HG03139 (cell line): ENCODE measurements around the gene ASCC3.

ENCODE experiments used
- ATAC-seq: cut with Tn5 transposase; IDR thresholded peaks from one replicate; pipeline ENCODE4 v1.9.1; 2021; ENCODE audit not compliant: unreplicated experiment

ASCC3 gene

GRCh38 chr6:100468016-100468622, 413.0 kb downstream of the ASCC3 start:
- no peak for ATAC-seq

DNA sequence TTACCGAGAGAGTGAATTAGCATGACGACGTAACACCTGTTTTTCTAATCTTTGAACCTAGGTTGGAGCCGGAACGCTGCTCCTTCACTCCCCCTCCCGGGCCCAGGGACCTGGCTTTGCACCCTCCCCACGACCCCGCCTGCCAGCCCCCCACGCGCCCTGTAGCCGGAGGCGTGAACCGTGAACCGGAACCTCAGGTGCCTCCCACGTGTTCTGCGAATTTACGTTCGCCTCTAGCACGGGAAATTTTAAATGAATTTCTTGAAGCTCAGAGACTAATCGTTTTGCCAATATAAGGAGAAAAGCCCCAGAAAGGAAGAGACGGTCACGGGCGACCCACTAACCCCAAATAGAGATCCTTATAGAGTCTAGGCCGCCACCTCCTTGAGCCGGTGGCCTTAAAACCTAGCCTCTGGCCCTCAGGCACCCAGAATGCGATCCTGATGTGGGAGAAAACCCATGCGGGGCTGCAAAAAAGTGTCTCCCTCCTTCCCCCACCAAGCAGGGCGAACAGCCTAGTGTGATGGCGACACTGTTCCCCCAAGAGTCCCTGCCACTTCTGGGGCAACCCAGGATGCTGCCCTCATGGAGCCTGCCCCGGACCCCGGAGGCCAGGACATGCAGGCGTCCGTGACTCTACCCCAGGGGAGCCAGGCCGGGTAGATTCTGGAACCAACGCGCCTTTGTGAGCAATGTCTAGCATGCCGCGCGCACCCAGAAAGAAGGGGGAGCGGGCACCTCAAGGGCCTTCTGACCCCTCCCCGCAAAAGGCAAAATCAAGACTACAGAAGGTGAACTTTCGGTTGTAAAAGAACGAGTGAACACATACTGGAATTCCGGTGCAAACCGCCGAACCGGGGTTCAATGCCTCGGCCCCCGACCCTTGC, 413.8 kb downstream of the ASCC3 start:
- no peak for ATAC-seq

DNA sequence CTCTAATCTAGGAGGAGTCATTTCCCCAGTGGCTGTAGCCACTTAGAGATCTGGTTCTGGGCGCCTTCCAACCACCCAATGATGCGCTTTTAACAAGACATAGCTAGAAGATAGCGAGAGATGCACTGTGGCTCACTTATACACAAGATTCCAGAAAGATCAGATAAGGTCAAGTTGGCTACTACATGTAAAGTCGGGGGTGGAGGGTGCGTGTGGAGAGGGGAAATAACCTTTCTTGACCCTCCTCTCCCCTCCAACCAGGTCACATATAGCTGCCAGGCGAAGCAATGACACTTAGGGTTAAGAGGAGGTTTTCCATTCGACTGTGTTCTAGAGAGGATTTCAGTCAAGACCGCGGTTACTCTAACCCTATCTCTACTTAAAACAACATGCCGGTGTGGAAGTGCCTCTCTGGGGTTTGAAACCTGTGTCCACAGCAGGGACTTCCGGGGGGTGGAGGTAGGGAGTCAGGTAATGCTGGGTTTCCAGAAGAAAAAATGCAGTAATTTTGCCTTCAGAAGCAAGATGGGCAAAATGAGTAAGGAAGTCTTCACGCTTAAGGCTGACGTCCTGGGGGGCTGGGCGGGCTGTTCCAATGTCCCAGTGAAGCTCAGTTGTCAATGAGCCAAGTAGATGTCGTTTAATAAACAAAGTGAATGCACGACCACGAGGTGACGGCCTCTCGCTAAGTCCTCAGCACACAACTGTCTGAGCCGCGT, 414.6 kb downstream of the ASCC3 start:
- ATAC-seq, result no peak

DNA sequence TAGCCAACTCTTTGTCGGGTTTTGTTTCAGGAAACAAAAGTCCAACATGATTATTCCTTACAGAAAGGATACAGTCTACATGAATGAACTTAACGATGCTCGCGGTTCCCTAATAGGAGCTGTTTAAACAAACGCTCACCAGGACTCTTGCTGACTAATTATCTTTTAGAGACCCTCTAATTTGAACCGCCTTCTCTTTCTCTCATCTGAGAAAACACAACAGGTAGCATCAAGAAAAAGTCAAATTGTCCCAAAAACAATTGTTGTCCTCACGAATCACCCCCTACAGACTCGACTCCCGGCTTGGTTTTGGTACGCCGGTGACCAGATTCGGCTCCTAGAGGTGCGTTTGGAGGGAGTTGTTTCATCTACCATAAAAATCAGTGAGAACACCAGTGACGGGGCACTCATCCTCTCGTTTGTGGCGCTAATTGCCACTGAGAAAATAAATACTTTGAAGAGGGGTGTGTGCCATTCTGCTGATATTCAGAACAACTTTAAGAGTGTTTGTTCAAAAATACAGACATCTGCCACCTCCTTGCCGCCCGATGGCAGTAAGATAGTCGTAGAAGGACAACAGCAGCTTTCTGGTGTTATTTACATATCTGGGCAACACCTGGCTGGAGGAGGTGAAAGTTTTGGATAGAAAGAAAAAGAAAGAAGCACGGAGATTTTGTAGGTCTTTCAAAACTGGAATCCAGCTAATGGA, 415.3 kb downstream of the ASCC3 start:
- no peak for ATAC-seq

GRCh38 chr6:100464903-100465700, 416.0 kb downstream of the ASCC3 start, which contains the start of gene SIM1:
TSS of gene SIM1 (minus strand) at chr6:100464921. CDS start at chr6:100463468, 1,453 bp downstream.
- peak; percentile 54 for ATAC-seq

GRCh38 chr6:100464162-100464851, 416.8 kb downstream of the ASCC3 start:
- ATAC-seq, result no peak

GRCh38 chr6:100463630-100464161, 417.4 kb downstream of the ASCC3 start:
- no peak for ATAC-seq

DNA sequence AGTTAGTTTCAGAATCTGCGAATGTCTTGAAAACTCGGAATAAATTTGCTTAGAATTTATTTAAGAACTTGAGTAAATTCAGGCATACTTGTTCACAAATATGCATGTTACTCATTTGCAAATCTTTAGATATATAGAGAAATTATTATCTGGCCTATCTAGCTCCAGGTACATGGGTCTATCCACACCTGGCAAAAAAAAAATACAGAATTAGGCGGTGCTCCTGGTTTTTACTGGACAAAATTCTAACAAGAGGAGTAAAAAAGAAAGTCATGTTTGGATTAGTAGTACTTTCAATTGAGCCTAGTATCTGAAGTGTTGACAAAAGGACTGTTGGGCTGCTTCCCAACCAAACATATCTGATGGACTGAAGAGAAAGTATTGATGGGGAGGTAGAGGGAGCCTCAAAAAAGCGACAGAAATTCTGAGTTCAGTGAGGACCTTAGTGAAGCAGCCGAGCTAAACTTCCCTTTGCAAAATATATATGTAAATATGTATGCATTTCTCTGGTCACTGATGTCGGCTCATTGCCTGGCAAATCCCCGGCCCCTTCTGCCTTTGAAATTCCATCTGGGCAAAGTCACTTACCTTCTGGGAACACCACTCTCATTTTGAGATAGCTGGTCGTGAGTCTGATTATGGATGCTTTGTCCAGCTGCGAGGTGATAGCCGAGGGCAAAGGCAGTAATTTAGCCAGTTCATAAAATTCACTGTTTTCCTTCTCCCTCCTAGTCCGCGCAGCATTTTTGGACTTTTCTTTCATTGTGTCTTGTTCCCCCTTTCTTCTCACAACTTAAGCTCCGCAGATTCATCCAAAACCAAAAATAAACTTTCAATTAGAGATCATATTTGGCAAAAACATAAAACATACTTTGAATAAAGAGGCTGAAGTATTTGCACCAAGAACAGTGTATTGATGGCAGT, 418.2 kb downstream of the ASCC3 start:
- ATAC-seq, result no peak

- no peak for ATAC-seq
Measured at GRCh38 chr6:100461917-100462705, 419.0 kb downstream of the ASCC3 start.

GRCh38 chr6:100461278-100461916, 419.7 kb downstream of the ASCC3 start:
- ATAC-seq, result no peak

DNA sequence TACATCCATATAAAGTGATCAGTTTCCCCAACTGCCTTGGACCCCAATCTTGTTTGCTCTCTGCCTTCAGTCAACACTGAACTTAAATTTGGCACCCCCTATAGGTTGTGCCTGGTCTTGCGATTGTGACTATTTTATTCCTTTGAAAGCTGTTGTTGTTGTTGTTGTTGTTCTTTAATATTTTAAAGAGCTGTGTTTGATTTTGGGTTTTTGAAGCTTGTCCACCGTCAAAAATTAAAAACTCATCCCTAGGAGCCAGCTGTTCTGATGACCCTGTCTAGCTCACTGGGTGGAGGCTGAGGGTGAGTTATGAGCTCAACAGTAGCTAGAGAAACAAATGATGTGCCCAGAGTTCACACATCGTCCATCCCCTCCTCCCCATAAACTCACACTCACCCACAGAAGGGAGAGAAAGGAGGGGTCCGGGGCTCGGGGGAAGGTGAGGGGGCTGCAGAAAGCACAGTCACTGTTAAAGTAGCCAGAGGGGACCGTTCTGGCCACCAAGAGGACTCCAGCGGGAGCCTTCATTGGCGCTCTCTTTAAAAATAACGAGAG, 420.4 kb downstream of the ASCC3 start:
- no peak for ATAC-seq

DNA sequence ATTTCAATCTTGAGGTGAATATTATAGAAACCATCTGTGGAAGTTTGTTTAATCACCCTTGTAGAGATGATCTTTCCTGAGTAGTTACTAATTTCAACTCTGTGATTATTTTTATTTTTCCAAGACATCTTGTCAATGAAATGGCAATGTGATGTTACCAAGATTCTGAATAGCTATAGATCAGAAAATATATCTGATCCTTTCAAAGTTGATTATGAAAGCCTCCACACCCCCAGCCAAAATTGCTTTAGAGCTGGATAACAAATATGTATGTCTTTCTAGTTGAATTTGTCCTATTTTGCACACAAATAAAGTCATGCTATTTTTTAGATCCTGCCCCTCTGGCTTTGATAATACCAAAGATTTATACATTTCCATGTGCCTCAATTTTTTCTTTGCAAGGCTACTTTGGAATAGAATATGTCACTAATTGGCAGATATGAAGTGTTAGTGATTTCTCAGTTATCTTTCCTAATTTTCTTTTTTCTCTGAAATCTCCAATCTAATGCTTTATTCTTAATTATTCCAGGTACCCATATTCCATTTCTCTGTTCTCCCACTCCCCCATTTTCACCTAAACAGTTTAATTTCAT, 421.4 kb downstream of the ASCC3 start:
- ATAC-seq, result no peak

DNA sequence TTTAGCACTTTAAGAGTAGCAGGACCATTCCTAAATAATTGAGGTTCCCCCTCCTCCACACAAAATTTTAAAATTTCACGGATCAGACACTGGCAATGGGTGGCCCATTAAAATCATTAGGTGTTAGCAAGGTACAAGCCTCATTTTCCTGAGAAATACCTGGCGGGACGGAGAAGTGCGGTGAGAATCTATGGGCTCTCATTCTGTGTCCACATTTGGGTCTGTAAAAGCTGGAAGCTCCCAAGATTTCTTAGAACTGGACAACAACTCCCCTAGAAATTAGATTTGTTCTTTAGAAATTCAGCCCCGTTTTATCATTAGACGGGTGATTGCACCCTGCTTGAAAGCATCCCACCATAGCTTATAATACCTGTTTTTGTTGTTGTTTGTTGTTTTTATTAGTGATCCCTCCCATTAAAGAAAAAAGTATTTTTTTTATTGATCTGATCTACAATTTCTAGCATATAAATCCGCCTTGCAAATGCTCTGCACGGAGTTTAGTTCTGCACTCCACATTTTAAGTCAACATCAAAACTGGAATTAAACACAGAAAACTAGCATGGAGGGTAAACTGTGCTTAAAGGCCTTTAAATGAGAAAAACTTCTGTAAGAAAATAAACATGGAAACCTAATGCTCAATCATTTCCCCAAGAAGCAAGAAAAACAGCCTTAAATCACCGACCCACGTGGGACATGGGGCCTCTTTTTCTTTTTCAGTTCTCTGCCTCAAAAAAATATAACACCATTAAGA, 422.1 kb downstream of the ASCC3 start:
- no peak for ATAC-seq
